Dermis microvascular lymphatic vessel endothelial cell (primary cell): ENCODE data around the gene SLC51B. TPM values are rescaled to one million over a fixed set of nuclear protein-coding genes. Genes with fewer than 3 reads are reported as not detected.
"Not testable (repeated sequence)": the region's sequence is repeated elsewhere in the genome, so short reads cannot be mapped to it uniquely, and the experiment has no call there.

Source experiments
- DNase-seq, 2 donors: peaks; one replicate each; pipeline versions ENCODE4 v3.0.0 to v3.0.0-alpha.2; 2010; ENCODE audit warnings: low read depth in 2 of 2
- total RNA-seq: library from RNA; depleted of rRNA; stranded (reverse); fragments of >200 nt; gene quantifications from 2 replicates; pipeline ENCODE4 v1.2.1, GENCODE V29; 2014

SLC51B gene
- total RNA-seq, 1 donor from 2014 or later = not detected

- DNase-seq = no peak
These were observed 54.1 kb downstream of the SLC51B start for GRCh38 chr15:65099336-65099735.

- not testable (repeated sequence) for DNase-seq
These were observed 54.6 kb downstream of the SLC51B start for GRCh38 chr15:65099801-65100200.

GRCh38 chr15:65100442-65100841 lies 55.3 kb downstream of the SLC51B start:
- DNase-seq = no peak

- peak; percentile 38 to 57 for DNase-seq
These were observed 56.3 kb downstream of the SLC51B start for GRCh38 chr15:65101411-65101890.

- DNase-seq = no peak
These were observed 56.9 kb downstream of the SLC51B start for GRCh38 chr15:65101891-65102708.

- no peak for DNase-seq
These were observed 57.7 kb downstream of the SLC51B start for GRCh38 chr15:65102912-65103311.

Other genes starting within 250 kb of the SLC51B start
- 4.4 and 9.0 TPM in 2 replicates for gene PIF1, start 219.7 kb upstream of the SLC51B start, total RNA-seq
- gene PLEKHO2, start 203.5 kb upstream of the SLC51B start, total RNA-seq = 57.4 and 112 TPM in 2 replicates
- 6.0 and 11.8 TPM in 2 replicates for gene ANKDD1A, start 133.5 kb upstream of the SLC51B start, total RNA-seq
- 52.0 and 80.7 TPM in 2 replicates for gene SPG21, start 55.5 kb upstream of the SLC51B start, total RNA-seq
- gene MTFMT, start 15.7 kb upstream of the SLC51B start, total RNA-seq = 12.7 and 17.1 TPM in 2 replicates
- not detected in 2 replicates for gene RASL12, start 22.6 kb downstream of the SLC51B start, total RNA-seq
- not detected in 2 replicates for gene KBTBD13, start 31.4 kb downstream of the SLC51B start, total RNA-seq
- gene UBAP1L, start 69.8 kb downstream of the SLC51B start, total RNA-seq = 0.77 and 3.8 TPM in 2 replicates
- 9.9 and 13.0 TPM in 2 replicates for gene PDCD7, start 88.4 kb downstream of the SLC51B start, total RNA-seq
- gene CLPX, start 140.0 kb downstream of the SLC51B start, total RNA-seq = 28.6 and 33.5 TPM in 2 replicates
- under 0.01 TPM in 1 of 2 replicates, not detected in the other for gene CILP, start 166.1 kb downstream of the SLC51B start, total RNA-seq
- 1.8 and 3.0 TPM in 2 replicates for gene PARP16, start 241.5 kb downstream of the SLC51B start, total RNA-seq